PC-9 (cell line): ENCODE measurements around the gene HDAC8. TPM values are rescaled to one million over a fixed set of nuclear protein-coding genes. Genes with fewer than 3 reads are reported as not detected.

ENCODE experiments used
- BruUV-seq: library from RNA; stranded (reverse); fragments of 400-500 nt; replicated peaks from 2 replicates; lab custom pipeline; 2021; lab: Mats Ljungman, UMichigan
- CTCF ChIA-PET: fragments of 300-600 bp; sonication (Branson Sonifier 250); formaldehyde crosslinking; loops from one replicate; lab custom pipeline; 2022; ENCODE audit warnings: antibody characterized with exemption; lab: Charles Lee
- POLR2A ChIA-PET: fragments of 300-600 bp; sonication (Branson Sonifier 250); formaldehyde crosslinking; loops from one replicate; lab custom pipeline; 2022; ENCODE audit warnings: antibody characterized with exemption; ENCODE audit not compliant: unreplicated experiment; lab: Charles Lee
- DNase-seq, 2 experiments: peaks; one replicate each; pipeline versions ENCODE4 v3.0.0 to v3.0.0-alpha.2; 2015 to 2022; ENCODE audit warnings: mixed read lengths in 1 of 2
- H2AFZ ChIP-seq: fragments of 200-600 bp; sonication (generic); 2 replicates; pipeline ENCODE4 v1.8.1; 2017; ENCODE audit warnings: antibody characterized with exemption
- H3F3A ChIP-seq: fragments of 200-600 bp; sonication (generic); 2 replicates; pipeline ENCODE4 v1.8.1; 2017; ENCODE audit warnings: antibody characterized with exemption, mild to moderate bottlenecking, low read depth; ENCODE audit not compliant: insufficient read depth
- H3K27ac ChIP-seq: fragments of 200-600 bp; sonication (generic); 2 replicates; pipeline ENCODE4 v1.6.1; 2016; ENCODE audit warnings: mixed run types
- H3K27me3 ChIP-seq: fragments of 200-600 bp; sonication (generic); 2 replicates; pipeline ENCODE4 v1.6.1; 2016; ENCODE audit warnings: low read depth, mixed run types; ENCODE audit not compliant: insufficient read depth
- H3K36me3 ChIP-seq: fragments of 200-600 bp; sonication (generic); 2 replicates; pipeline ENCODE4 v1.6.1; 2016; ENCODE audit warnings: low read depth, mixed run types
- H3K4me1 ChIP-seq: fragments of 200-600 bp; sonication (generic); replicated peaks from 2 replicates; pipeline ENCODE4 v1.6.1; 2016; ENCODE audit warnings: mixed run types; ENCODE audit not compliant: insufficient read depth
- H3K4me2 ChIP-seq: fragments of 200-600 bp; sonication (generic); 2 replicates; pipeline ENCODE4 v1.6.1; 2017; ENCODE audit warnings: mixed run types
- H3K4me3 ChIP-seq: fragments of 200-600 bp; sonication (generic); 2 replicates; pipeline ENCODE4 v1.6.1; 2016; ENCODE audit warnings: mixed run types
- H3K79me2 ChIP-seq: fragments of 200-600 bp; sonication (generic); 2 replicates; pipeline ENCODE4 v1.6.1; 2017; ENCODE audit warnings: low read depth, mixed run types
- H3K9me2 ChIP-seq: fragments of 200-600 bp; sonication (generic); 2 replicates; pipeline ENCODE4 v1.8.1; 2017; ENCODE audit warnings: mild to moderate bottlenecking; ENCODE audit not compliant: insufficient read depth
- H3K9me3 ChIP-seq: fragments of 200-600 bp; sonication (generic); 2 replicates; pipeline ENCODE4 v1.8.1; 2016; ENCODE audit warnings: low read depth; ENCODE audit not compliant: insufficient read depth
- H4K20me1 ChIP-seq: fragments of 200-600 bp; sonication (generic); 2 replicates; pipeline ENCODE4 v1.8.1; 2017; ENCODE audit not compliant: insufficient read depth
- CTCF ChIP-seq: fragments of 200-600 bp; sonication (generic); conservative IDR thresholded peaks from 2 replicates; pipeline ENCODE4 v1.6.1; 2017; ENCODE audit warnings: mixed run types, antibody characterized with exemption, mild to moderate bottlenecking, moderate library complexity
- EZH2 ChIP-seq: fragments of 200-600 bp; sonication (generic); IDR thresholded peaks from 2 replicates; pipeline ENCODE4 v1.8.0; 2017; ENCODE audit warnings: antibody characterized with exemption, low read depth
- intact Hi-C: fragments of 100-400 bp; cut with micrococcal nuclease; formaldehyde crosslinking; loops from one replicate; pipeline ENCODE4 v1.10.0; 2022; ENCODE audit not compliant: unreplicated experiment
- total RNA-seq: library from RNA; stranded (reverse); gene quantifications from 2 replicates; pipeline ENCODE4 v1.2.3, GENCODE V29; 2021

The HDAC8 gene
- total RNA-seq, 1 experiment from 2014 or later = 61.3 TPM

DNA sequence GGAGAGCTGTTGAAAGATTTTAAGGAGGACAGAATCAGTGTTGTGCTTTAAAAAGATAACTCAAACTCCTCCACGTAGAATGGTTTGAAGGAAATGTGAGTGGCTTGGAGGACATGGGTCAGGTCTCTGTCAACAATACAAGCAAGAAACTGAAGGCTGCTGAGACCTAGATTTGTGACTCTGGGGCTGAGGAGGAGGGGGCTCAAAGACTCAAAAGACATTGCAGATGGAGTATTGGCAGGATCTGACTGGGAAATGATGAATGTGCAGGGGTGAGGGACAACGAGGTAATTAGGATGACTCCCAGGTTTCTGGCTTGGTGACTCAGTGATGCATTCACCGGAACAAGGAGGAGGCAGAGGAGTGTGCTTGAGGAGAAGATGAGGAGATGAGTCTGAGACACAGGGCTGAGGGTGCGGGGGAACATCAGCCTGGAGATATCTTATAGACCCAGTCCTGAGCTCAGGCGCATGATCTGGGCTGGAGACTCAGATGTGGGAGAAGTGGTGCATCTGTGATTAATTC lies 292.3 kb downstream of the HDAC8 start:
- peaks cover 16% of the 10 kb centered on the region for H3F3A ChIP-seq
- no TSS peak for BruUV-seq
- H3K9me3 ChIP-seq = no peaks in the 10 kb centered on the region
- peaks cover 4% of the 10 kb centered on the region for H4K20me1 ChIP-seq
- ChIA-PET POLR2A (interaction anchor here (0.6 kb wide), 1 partner anchor 27 kb away, joined by 5 read pairs; no protein-coding TSS in a partner anchor), CTCF (no interaction called here)
- H3K9me2 ChIP-seq = no peaks in the 10 kb centered on the region
- no peak overlapping the region for H3K27ac ChIP-seq
- H2AFZ ChIP-seq = no peak overlapping the region
- no peak for DNase-seq
- H3K79me2 ChIP-seq = peaks cover 17% of the 10 kb centered on the region
- TF ChIP-seq CTCF = no peak
- no peak for TF ChIP-seq EZH2
- peaks cover 12% of the 10 kb centered on the region for H3K36me3 ChIP-seq
- no peak overlapping the region for H3K4me2 ChIP-seq
- H3K4me1 ChIP-seq = peaks cover 4% of the 10 kb centered on the region
- H3K27me3 ChIP-seq = no peaks in the 10 kb centered on the region
- H3K4me3 ChIP-seq = no peak overlapping the region
- intact Hi-C loops = no loop called here

Other genes starting within 250 kb of the HDAC8 start
- gene PHKA1, start 141.5 kb upstream of the HDAC8 start, total RNA-seq = 15.5 and 17.2 TPM in 2 replicates
- not detected in 2 replicates for gene DMRTC1B, start 204.0 kb upstream of the HDAC8 start, total RNA-seq
- not detected in 2 replicates for gene FAM236B, start 209.8 kb upstream of the HDAC8 start, total RNA-seq
- not detected in 2 replicates for gene FAM236D, start 235.4 kb upstream of the HDAC8 start, total RNA-seq